ENCODE data around the gene USH1C. TPM values are rescaled to one million over a fixed set of nuclear protein-coding genes. Genes with fewer than 3 reads are reported as not detected.

USH1C gene
- total and polyA plus RNA-seq, 12 donors, result 0.22 to 1.9 (median 0.97) TPM; not detected in 9

DNA sequence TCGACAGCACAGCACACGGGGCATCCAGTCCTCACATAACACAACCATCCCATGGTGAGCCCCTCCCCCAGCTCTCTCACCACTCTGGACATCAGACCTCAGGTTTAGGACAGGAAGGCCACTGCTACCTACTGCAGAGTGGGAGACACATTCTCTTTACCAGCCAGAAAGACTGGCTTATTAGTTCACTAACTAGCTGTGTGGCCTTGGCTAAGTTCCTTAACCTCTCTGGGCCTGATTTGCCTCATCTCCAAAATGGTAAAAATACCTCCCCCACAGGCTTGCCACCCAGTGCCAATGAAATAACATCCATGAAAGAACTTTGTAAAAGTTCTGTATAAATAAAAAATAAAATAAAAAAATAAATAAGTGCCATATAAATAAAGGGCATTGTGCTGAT, 32.1 kb downstream of the USH1C start:
- no peaks in the 10 kb centered on the region for H3K36me3 ChIP-seq
- H3K4me3 ChIP-seq, result no peak overlapping the region
- H3K27ac ChIP-seq, result no peak overlapping the region
- H3K4me1 ChIP-seq, result peaks cover 0 to 18% (median 13%) of the 10 kb centered on the region in 9 donors
- peaks cover 0 to 13% (median 0%) of the 10 kb centered on the region in 7 donors for H3K27me3 ChIP-seq
- ATAC-seq (no peak), DNase-seq (no peak)
- TF ChIP-seq CTCF (IDR thresholded peaks at IDR 0.05), result no peak
- no peaks in the 10 kb centered on the region for H3K9me3 ChIP-seq
- intact Hi-C loops (cut with DNase I), result no loop called here
- 33 to 34% methylated on average over 2 of the region's 2 CpGs for WGBS, 2 donors

GRCh38 chr11:17511571-17511970, 32.6 kb downstream of the USH1C start:
- Histone ChIP-seq H3K4me1 (peaks cover 0 to 18% (median 13%) of the 10 kb centered on the region in 9 donors), H3K36me3 (no peaks in the 10 kb centered on the region), H3K27ac (no peak overlapping the region), H3K9me3 (no peaks in the 10 kb centered on the region), H3K27me3 (peaks cover 0 to 13% (median 0%) of the 10 kb centered on the region in 7 donors), H3K4me3 (no peak overlapping the region)
- 62% methylated on average over 3 of the region's 3 CpGs for WGBS, 2 donors
- TF ChIP-seq CTCF (IDR thresholded peaks at IDR 0.05), result no peak
- ATAC-seq (no peak), DNase-seq (no peak)
- intact Hi-C loops (cut with DNase I), result no loop called here

- Histone ChIP-seq H3K27me3 (peaks cover 0 to 13% (median 0%) of the 10 kb centered on the region in 7 donors), H3K4me1 (peaks cover 0 to 18% (median 13%) of the 10 kb centered on the region in 9 donors), H3K36me3 (no peaks in the 10 kb centered on the region), H3K9me3 (no peaks in the 10 kb centered on the region), H3K27ac (no peak overlapping the region), H3K4me3 (no peak overlapping the region)
- 77 to 88% methylated on average over 4 of the region's 4 CpGs for WGBS, 2 donors
- intact Hi-C loops (cut with DNase I), result no loop called here
- ATAC-seq (no peak), DNase-seq (no peak)
- no peak for TF ChIP-seq CTCF (IDR thresholded peaks at IDR 0.05)
Observed at GRCh38 chr11:17510507-17511206, 33.6 kb downstream of the USH1C start.

DNA sequence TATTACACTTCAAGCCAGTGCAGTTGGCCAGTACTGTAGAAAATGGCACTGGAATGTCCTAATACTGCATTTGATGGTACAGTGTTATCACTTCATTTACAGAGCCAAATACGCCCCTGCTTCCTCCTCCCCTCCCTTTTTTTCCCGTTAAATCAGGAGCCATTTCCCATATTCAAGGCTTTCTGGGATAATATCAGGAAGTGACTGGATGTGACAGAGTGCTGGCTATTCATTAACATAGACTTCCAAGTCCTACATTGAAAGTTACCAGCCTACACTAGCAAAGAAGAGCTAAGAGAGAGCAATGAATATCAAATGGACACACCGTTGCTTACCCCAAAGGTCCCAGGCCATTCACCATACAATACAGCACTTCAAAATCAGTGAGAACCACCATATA, 35.4 kb downstream of the USH1C start:
- Histone ChIP-seq H3K9me3 (no peaks in the 10 kb centered on the region), H3K4me1 (peaks cover 0 to 27% (median 13%) of the 10 kb centered on the region in 9 donors), H3K36me3 (no peaks in the 10 kb centered on the region), H3K27me3 (peaks cover 0 to 13% (median 0%) of the 10 kb centered on the region in 7 donors), H3K27ac (no peak overlapping the region), H3K4me3 (no peak overlapping the region)
- ATAC-seq (peak in 2 of 8 donors; percentile 4 to 36), DNase-seq (no peak)
- intact Hi-C loops (cut with DNase I), result loop anchor here in 6 of 10 donors (5.0 to 10.0 kb wide), 4 partner anchors 126 to 284 kb away; no protein-coding TSS in a partner anchor
- 35 to 59% methylated on average over 3 of the region's 3 CpGs for WGBS, 2 donors
- no peak for TF ChIP-seq CTCF (IDR thresholded peaks at IDR 0.05)
